H54 (cell line): ENCODE results near the gene CLVS2.

Source experiments
- DNase-seq: peaks from one replicate; pipeline ENCODE4 v3.0.0; 2011; ENCODE audit warnings: low spot score, mixed read lengths; ENCODE audit not compliant: insufficient read length
- FAIRE-seq: peaks from 3 replicates; lab custom pipeline; 2011; peaks lifted over from hg19 to GRCh38; lab: Jason Lieb, UNC
- POLR2A ChIP-seq: IDR thresholded peaks from 2 replicates; pipeline ENCODE4 v1.6.1; 2011; ENCODE audit warnings: low read depth, mild to moderate bottlenecking, low read length

The CLVS2 gene

GRCh38 chr6:123001540-123001939, 5.5 kb downstream of the CLVS2 start:
- FAIRE-seq: no peak
- no peak for DNase-seq
- TF ChIP-seq POLR2A: no peak

DNA sequence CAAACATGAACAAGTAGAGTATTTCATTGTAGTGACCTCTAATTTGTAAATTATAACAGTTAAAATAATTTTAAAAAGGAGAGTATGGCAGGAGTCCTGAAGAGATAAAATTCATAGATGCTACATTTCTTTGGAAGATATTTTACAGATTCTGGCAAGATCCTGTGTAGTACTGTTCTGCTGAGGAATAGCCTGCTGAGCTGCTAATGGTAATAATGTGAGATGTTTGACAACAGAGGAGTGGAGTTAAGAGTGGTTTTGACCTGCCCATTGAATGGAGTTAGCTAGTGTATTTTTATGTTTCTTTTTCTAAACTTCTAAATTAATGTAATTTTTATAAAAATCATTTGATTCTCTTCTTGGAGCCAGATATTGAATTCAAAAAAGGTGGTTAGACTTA, 11.8 kb downstream of the CLVS2 start:
- FAIRE-seq: no peak
- TF ChIP-seq POLR2A: no peak
- DNase-seq: no peak

- FAIRE-seq (no peak), DNase-seq (no peak)
- no peak for TF ChIP-seq POLR2A
These were observed 13.0 kb downstream of the CLVS2 start for GRCh38 chr6:123009059-123009458.

GRCh38 chr6:123014835-123015234, 18.8 kb downstream of the CLVS2 start:
- no peak for DNase-seq
- no peak for FAIRE-seq
- TF ChIP-seq POLR2A: no peak

DNA sequence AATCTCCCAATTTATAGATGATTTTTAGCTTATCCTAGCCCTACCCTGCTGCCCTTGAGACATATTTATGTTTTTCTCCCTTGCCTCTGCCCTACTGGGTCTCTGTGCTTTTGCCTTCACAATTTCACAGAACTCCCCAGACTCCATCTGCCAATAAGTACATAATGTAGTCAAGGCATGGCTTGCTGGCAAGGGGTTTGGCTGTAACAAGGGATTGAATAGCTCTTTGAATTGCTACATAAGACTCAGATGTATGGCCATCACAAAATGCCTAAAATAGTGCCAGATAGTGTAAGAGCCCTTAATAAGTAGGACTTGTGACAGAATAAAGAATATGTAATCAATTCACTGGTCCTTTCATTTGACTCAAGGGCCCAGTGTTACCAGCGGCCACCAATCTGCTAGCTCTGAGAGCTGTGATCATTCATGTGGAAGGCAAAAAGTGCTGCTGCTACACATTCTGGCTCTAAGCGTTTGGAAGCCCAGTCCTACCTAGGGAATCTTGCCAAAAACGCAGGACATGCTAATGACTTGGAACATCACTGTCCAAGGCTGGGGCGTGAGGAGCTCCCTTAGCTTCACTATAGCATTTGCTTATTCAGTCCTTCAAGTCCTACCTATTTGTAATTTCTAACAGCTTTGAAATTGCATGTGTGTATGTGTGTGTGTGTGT, 20.5 kb downstream of the CLVS2 start:
- FAIRE-seq: no peak
- DNase-seq: no peak
- no peak for TF ChIP-seq POLR2A

DNA sequence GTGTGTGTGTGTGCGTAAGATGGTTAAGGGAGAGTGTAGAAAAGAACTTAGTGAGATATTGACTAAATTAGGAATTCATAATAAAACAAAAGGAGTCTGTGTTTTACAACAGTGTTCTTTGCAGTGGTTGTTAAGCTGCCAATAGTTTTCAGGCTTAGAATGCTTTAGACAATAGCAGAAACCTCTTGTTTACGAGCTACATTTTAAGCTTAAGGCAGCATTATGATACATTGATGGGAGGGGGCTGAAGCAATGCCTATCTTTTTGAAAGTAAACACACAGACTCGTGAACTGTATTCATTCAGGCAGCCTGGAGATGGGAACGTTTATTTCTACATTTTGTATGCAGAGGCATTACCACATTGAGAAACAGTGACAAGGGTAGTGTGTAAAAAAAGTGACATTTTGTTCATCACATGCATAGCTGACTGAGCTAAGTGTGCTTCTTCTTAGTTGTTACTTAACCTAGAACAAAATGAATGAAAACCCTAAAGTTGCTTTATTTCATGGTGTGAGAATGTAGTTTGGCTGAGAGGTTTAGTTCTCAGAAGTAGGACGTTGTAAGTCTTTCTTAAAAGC, 21.2 kb downstream of the CLVS2 start:
- FAIRE-seq: no peak
- DNase-seq: no peak
- TF ChIP-seq POLR2A: no peak

GRCh38 chr6:123022975-123023374, 26.9 kb downstream of the CLVS2 start:
- FAIRE-seq (no peak), DNase-seq (no peak)
- TF ChIP-seq POLR2A: no peak

DNA sequence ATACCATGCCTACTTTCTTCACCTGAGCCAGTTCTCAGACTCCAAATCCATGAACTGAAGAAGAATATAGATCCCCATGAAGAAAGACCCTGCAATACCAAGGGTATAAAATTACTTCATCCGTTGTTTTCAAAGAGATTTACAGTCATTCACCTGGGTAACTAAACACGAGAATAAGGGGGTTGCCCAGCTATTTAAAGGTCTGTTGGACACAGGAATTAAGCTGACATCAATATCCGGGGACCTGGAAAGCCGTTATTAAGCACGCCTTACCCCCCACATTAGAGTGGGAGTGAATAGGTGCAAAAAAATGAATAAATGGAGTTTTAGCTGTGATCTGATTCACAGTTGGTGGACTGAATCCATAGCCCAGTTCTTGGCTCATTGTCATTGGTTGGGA, 28.9 kb downstream of the CLVS2 start:
- FAIRE-seq: no peak
- DNase-seq: no peak
- no peak for TF ChIP-seq POLR2A

DNA sequence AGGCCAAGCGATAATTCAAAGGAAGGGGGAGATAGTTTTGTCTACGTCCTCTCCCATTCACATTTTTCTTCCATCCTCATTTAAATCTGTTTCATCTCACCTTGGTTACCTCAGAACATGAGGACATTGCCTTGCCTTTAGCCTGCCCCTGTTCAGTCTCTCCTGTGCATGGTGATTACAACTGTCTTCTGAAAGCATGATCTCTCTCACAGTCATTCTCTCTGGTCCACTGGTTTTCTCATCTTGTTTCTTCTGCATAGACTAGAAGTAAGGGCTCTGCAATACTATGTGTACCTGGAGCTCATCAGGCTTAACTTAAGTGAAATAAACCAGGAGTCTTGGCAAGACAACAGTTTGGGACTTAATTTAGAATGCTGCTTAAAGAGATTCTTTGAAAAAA, 31.4 kb downstream of the CLVS2 start:
- FAIRE-seq (no peak), DNase-seq (no peak)
- no peak for TF ChIP-seq POLR2A

GRCh38 chr6:123028263-123028662, 32.2 kb downstream of the CLVS2 start:
- no peak for DNase-seq
- no peak for FAIRE-seq
- no peak for TF ChIP-seq POLR2A

DNA sequence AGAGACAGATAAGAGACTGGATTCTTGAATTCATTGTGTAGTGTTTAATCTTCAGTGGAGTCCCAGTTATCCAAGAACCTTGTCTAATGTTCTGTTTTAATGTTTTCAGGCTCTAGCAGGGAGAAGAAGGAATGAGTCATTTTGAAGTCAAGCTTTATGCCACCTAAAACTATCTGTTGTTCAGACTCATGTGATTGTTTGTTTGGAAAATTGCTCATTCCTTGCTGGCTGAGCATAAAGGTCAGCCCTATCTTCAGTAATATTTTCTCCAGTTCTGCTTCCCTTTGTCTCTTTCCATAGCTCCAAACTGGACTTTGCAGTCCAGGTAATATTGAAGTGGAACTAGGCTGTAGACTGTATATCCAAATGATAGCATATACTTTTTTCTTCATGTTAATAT, 34.2 kb downstream of the CLVS2 start:
- FAIRE-seq (no peak), DNase-seq (no peak)
- no peak for TF ChIP-seq POLR2A

DNA sequence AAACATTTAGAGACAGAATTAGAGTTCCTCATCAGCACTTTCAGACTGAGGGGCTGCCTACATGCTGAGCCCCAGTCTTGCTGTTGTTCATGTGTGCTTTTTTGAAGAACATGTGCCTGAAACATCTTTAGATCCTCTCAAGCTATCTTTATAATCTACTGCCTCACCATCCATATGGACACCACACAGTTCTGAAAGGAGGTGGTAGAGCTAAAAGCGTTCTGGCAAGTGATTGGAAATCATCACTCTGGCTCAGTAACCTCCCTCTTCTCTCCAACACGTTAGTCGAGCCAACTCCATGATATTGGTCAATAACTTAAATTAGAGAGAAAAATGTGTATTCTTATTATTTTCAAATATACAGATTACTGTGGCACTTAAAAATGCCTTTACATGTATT, 40.6 kb downstream of the CLVS2 start:
- no peak for TF ChIP-seq POLR2A
- no peak for DNase-seq
- FAIRE-seq: no peak

DNA sequence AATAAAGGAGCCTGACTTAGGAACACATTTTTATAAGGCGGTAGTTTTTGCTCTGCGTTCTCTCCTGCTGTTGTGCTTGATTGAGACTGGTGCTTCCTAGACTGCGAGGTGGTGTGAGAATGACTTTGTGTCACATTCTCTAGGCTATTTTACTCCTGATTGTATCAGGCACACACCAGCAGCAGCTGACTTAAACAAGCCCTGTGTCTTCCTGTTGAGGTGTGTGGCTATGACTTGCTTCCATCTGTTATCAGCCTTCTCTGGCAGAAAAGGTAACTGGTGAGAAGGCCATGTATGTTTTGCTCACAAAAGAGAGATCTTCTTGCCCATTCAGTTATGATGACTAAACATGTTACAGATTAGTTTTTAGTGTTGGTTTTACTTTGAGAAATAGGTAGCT, 43.4 kb downstream of the CLVS2 start:
- no peak for FAIRE-seq
- no peak for DNase-seq
- no peak for TF ChIP-seq POLR2A

GRCh38 chr6:123042401-123042800, 46.4 kb downstream of the CLVS2 start:
- TF ChIP-seq POLR2A: no peak
- FAIRE-seq (no peak), DNase-seq (no peak)

GRCh38 chr6:123044341-123044860, 48.4 kb downstream of the CLVS2 start:
- FAIRE-seq (no peak), DNase-seq (no peak)

DNA sequence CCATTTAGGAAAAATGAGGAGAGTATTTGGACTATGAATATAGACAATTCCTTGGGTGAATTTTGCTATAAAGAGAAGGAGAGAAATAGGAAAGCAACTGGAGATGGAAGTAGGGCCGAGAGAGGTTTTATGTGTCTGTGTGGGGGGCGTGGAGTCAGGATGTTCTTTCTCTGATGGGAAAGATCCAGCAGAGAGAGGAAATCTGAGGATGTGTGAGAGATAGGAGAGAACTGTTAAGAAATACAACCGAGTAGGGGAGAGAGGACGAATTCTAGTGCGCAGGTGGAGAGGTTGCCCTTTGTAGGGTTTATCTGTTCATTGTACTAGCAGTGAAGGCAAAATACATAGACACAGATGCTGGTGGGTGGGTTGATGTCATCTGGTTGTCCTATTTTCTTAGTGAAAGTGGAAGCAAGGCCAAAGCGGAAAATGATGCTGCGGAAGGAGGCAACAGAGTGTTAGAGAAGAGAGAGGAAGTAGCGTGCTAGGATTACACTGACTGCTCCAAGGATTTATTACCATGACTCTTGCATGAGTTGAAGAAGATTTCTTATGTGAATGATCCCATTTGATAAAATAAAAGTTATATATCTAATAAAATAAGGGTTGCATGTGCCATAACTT, 57.7 kb downstream of the CLVS2 start:
- FAIRE-seq: no peak
- TF ChIP-seq POLR2A: no peak

More at GRCh38 chr6:123044341-123044860, 48.4 kb downstream of the CLVS2 start:
- TF ChIP-seq POLR2A: no peak

More for the DNA sequence above, 57.7 kb downstream of the CLVS2 start:
- DNase-seq: no peak
